HTR-8/SVneo (cell line): ENCODE results near the gene TRABD.
"Not testable (repeated sequence)": the region's sequence is repeated elsewhere in the genome, so short reads cannot be mapped to it uniquely, and the experiment has no call there.

Experiments
- DNase-seq: peaks from one replicate; pipeline ENCODE4 v3.0.0; 2011; ENCODE audit warnings: low spot score, mixed read lengths; ENCODE audit not compliant: insufficient read length
- FAIRE-seq: peaks from 2 replicates; lab custom pipeline; 2011; peaks lifted over from hg19 to GRCh38; lab: Jason Lieb, UNC

The TRABD gene

GRCh38 chr22:50200461-50201190, 14.9 kb downstream of the TRABD start, which contains the start of gene SELENOO:
SELENOO (plus strand) TSS chr22:50201011; CDS start chr22:50201037, 26 bp downstream.
- peak; percentile 95 for DNase-seq
- no peak for FAIRE-seq

- DNase-seq = no peak
Measured at GRCh38 chr22:50201191-50202129, 15.7 kb downstream of the TRABD start.

DNA sequence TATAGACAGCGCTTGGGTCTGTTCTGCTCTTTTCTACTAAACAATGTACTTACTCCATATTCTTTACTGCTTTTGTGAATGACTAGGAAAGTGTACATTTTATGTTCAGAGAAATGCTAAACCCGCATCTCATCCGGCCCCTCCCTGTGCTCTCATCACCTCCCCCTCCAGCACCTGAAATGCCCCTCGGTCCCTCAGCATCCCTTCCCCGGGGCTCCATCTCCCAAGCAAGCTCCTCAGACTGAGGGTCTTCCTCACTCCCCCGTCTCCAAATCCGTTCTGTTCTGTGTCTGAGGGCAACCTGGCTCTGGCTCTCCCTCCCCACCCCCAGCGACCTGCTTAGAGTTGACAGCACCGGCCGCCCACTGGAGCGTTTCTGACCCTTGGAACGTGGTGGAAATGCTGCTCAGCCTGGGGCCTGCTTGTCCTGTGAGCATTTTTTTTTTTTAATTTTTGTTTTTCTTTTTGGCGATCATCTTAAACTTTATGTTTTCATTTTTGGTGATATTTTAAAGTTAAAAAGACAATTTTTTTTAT, 16.5 kb downstream of the TRABD start:
- FAIRE-seq (no peak), DNase-seq (no peak)

More at GRCh38 chr22:50201191-50202129, 15.7 kb downstream of the TRABD start:
- FAIRE-seq = peak; percentile 74

- FAIRE-seq = no peak
- DNase-seq = no peak
Measured at GRCh38 chr22:50203288-50203687, 17.6 kb downstream of the TRABD start.

GRCh38 chr22:50204571-50204970, 18.9 kb downstream of the TRABD start:
- DNase-seq (no peak), FAIRE-seq (no peak)

DNA sequence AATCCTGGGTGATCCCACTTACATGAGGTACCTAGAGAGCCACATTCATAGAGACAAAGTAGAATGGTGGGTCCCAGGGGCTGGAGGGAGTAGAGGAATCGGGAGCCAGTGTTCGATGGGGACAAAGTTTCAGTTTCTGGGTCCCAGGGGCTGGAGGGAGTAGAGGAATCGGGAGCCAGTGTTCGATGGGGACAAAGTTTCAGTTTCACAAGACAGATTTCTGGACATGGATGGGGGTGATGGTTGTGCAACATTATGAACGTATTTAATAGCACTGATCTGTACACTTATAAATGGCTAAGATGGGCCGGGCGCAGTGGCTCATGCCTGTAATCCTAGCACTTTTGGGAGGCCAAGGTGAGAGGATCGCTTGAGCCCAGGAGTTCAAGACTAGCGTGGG, 19.3 kb downstream of the TRABD start:
- FAIRE-seq, DNase-seq: not testable (repeated sequence)

- FAIRE-seq (no peak), DNase-seq (no peak)
Measured at GRCh38 chr22:50205781-50206569, 20.3 kb downstream of the TRABD start.

DNA sequence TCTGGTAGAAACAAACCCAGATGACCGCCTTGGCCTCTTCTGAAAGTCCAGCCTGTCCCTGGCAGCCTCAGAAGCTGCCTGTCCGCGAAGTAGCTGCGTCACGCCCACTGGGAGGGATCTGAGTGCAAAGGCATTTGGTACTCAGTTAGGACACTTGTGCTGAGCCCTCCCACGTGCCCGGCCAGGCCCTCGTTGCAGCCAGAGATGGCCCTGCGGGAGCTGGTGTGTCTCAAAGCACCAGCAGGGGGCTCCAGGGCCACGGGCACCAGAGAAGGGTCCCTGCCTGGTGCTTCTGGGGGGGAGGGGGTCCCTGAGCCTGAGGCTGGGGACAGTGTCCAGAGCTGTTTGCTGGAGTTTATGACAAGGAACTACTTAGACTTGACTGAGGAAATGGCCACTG, 20.9 kb downstream of the TRABD start:
- DNase-seq = no peak
- no peak for FAIRE-seq

GRCh38 chr22:50207383-50208140, 21.8 kb downstream of the TRABD start:
- FAIRE-seq (no peak), DNase-seq (no peak)

DNA sequence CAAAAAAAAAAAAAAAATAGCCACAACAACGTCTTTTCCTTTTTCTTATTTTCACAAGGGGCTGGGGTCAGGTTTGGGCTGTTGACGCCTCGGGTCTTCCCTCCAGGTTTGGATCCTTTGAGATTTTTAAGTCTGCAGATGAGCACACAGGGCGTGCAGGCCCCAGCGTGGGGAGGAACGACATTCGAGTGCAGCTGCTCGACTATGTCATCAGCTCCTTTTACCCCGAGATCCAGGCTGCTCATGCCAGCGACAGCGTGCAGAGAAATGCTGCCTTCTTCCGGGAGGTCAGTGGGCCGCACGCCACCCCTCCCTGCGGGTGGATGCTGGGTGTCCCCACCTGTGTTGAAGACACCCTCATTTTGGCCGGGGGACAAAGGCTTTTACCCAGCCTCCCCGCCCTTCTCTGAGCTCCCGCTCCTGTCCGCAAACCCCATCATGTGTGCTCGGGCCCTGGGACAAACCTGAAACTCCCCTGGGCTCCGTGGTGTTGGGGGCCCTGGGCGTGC, 22.8 kb downstream of the TRABD start:
- FAIRE-seq (no peak), DNase-seq (no peak)

DNA sequence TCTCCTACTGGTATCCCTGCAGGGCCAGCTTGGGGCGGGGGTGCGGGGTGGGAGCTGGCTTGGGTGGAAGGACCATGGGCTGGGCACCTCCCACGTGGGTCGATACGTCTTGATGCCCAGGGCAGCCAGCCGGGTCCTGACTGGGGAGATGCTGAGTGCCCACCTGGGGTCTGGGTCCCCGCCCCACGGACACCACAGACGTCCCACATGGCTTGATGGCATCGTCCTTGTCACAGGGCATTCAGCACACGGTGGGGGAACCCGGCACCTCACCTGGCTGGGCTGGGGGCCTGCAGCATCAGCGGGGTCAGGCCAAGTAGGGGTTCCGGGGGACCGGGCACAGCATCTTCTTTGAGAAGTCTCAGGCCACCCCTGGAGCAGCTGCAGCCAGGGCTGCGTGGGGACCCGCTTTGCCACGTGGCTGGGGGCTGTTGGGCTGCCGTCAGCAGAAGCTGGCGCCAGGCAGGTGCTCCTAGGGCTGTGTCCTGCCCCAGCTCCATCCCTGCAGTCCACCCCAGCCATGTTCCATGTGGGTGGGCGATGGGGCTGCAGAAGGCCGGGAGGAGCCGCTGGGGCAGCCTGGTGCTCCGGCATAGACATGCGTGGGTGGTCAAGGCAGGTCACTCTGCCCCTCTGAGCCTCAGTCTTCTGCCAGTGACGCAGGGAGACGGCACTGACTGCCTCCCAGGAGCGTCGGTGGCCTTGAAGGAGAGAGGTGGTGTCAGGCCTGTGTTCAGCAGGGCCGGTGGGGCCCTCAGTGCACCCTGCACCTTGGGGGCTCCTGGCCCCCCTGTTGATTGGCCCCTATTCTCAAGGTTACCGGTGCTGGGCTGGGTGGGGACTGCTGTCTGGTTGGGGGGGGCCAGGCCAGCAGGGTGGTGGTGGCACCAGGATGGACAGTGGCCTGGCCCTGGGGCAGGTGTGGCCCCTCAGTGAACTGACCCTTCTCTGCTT, 23.5 kb downstream of the TRABD start:
- DNase-seq (no peak), FAIRE-seq (no peak)

DNA sequence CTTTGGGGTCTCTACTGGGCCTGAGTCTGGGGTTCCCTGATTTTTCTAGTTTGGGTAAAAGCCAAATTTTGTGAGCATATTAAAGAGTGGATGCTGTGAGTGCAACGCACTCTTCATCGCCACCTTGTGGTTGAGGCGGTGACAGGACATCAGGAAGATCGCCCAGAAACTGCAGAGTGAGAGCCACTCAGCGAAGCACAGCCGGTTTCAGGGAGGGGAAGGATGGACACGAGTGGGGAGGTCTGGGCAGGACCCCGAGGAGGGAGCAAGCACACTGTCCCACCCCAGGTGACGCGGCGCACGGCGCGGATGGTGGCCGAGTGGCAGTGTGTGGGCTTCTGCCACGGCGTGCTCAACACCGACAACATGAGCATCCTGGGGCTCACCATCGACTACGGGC, 24.2 kb downstream of the TRABD start:
- DNase-seq (peak; percentile 53), FAIRE-seq (peak; percentile 80)

GRCh38 chr22:50210378-50211139, 24.8 kb downstream of the TRABD start:
- FAIRE-seq (no peak), DNase-seq (no peak)

DNA sequence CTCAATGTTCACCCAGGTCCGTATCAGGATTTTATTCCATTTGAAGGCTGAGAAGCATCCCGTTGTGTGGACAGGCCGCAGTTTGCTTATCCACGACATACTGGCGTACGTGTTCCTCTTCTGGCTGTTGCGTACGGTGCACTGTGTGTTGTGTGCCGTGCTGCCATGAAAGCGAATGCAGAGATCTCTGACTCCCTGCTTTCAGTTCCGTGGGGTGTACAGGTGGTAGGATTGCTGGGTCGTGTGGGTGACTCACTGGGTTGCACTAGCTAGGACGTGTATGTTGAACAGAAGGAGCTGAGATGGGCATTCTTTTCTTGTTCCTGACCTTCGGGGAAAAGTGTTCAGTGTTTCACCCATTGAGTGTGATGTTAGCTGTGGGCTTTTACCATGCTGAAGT, 25.4 kb downstream of the TRABD start:
- DNase-seq (no peak), FAIRE-seq (no peak)

GRCh38 chr22:50213263-50213662, 27.6 kb downstream of the TRABD start:
- FAIRE-seq (no peak), DNase-seq (no peak)

- FAIRE-seq = no peak
Measured at GRCh38 chr22:50215297-50216054, 29.8 kb downstream of the TRABD start.

More at GRCh38 chr22:50215297-50216054, 29.8 kb downstream of the TRABD start:
- no peak for DNase-seq
